SH-SY5Y (cell line): Measurements from ENCODE around the gene GHSR.

Experiments
- GATA2 ChIP-seq: IDR thresholded peaks from 2 replicates; pipeline ENCODE4 v1.6.1; 2011; ENCODE audit warnings: mild to moderate bottlenecking, low read depth, low read length
- GATA3 ChIP-seq: IDR thresholded peaks from 2 replicates; pipeline ENCODE4 v1.6.1; 2011; ENCODE audit warnings: low read depth, mild to moderate bottlenecking, low read length, moderate library complexity

DNA sequence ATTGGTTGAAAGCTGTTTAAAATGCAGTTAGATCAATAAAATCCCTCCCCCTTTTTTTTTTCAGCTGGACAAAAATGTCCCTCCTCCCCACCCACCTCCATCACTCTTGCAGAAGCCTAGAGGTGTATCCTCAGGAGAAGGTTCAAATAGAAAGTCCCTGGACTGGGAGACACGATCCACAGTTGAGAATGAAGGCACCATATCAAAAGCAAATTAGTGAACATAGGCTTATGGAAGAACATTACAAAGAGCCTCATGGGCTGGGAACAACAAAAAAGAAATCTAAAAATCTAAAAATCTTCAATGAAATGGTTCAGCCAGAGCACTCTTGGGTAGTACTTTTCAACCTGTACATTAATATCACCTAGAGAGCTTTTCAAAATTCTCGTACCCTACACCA lies 46.2 kb downstream of the GHSR start:
- TF ChIP-seq GATA2 (no peak), GATA3 (no peak)
